NCI-H748 (cell line): ENCODE data around the gene LBX2.

ENCODE experiments used
- DNase-seq: peaks from one replicate; lab custom pipeline; 2025; ENCODE audit not compliant: unreplicated experiment; lab: John Stamatoyannopoulos, UW

The LBX2 gene

DNA sequence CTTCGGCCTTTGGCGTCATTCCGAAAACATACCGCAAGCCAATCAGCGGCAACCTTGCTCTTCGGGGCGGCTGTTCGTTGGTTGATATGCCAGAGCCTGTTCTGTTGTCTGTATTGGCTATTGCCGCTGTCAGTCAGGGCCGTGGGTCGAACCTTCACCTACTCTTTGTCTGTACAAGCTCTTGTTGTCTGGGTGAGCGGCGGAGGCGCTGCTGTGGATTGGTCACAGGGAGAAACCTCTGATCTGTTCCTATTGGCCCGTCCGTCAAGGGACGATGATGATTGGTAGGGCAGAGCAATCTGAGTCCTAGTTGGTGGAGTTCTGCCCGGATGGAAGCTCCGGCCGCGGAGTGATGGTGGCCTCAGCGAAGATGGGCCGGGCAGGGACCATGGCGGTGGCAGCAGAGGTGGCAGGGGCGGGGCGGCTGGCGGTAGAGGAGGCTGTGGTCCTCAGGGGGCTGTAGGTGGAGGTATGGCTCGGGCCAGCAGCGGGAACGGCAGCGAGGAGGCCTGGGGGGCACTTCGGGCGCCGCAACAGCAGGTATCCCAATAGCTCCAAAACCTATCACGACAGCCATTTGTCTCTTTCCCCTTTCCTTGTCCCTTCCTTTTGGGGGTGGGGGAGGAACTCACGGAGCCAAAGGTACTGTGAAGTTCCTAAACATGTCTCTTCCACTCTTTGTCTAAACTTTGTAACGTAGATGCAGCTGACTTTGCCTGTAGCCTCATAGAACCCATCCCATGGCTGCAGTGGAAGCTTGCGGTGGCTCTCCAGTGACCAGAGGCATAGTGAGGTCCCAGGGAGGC is 41.1 kb downstream of the LBX2 start, which contains the start of gene WBP1:
TSS of gene WBP1 (plus strand) at position 307 of the 806 bp plus-strand sequence. CDS start at position 472, 165 bp downstream.
- peak; percentile 99 for DNase-seq

DNA sequence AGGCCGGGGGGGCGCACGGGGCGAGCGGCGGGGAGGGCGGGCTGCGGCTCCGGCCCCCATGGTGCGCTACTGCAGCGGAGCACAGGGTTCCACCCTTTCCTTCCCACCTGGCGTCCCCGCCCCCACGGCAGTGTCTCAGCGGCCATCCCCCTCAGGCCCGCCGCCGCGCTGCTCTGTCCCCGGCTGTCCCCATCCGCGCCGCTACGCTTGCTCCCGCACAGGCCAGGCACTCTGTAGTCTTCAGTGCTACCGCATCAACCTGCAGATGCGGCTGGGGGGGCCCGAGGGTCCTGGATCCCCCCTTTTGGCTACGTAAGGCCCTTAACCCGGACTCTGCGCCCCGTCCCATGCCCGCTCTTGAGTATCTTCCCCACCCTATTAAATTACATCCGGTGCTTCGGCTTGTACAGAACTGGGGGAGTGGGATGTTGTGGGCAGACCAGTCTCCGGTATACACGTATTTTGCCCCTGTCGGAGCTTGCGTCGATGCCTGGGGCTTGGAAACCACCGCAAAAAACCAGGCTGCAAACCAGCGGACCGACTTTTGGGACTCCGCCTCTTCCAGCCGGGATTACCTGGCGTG is 41.8 kb downstream of the LBX2 start:
- peak; percentile 86 for DNase-seq

DNA sequence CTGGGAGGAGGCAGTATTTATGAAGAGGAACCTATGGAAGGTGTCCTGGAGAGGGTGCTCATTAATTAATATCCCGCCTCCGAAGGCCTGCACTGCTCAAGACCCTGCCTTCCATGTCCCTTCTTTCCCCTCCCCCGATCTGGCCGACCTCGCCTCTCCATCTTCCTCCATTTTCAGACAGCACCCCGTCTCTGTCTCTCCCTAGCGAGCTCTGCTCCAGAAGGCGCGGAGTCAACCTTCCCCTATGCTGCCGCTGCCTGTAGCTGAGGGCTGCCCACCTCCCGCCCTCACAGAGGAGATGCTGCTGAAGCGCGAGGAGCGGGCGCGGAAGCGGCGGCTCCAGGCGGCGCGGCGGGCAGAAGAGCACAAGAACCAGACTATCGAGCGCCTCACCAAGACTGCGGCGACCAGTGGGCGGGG is 42.3 kb downstream of the LBX2 start:
- no peak for DNase-seq

DNA sequence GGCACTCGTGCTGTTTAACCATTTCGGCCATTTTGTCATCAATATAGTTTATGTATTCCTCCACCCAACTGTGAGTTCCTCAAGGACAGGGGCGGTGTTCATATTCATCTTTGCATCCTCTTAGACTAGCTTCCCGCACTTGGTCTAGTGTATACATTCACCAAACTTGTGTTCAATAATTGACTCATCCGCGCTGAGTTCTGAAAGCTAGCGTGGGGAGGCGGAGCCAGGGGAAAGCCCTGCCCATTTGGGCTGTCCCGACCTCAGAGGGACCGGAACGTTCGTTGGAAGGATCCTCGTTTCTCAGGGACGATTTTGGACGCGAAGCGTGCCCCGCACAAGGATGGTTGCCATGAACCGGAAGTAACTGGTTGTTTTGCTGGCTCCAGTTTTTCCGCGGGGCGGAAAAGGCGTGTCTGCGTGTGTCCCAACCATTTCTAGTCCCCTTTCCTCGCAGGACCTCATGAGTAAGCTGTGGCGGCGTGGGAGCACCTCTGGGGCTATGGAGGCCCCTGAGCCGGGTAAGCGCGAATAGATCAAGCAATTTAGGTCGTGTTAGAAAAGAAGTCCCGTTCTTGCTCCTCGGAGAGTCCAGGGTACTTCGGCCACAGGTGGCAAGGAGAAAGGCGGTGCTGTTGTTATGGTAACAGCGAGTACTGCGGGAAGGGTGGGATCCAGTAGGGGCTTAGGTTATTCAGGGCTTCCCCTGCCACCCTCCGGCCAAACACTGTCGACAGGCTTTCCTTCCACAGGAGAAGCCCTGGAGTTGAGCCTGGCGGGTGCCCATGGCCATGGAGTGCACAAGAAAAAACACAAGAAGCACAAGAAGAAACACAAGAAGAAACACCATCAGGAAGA is 44.5 kb downstream of the LBX2 start, which contains the start of gene INO80B:
TSS of gene INO80B (plus strand) at position 434 of the 858 bp plus-strand sequence. CDS start at position 464, 30 bp downstream.
- peak; percentile 95 for DNase-seq

DNA sequence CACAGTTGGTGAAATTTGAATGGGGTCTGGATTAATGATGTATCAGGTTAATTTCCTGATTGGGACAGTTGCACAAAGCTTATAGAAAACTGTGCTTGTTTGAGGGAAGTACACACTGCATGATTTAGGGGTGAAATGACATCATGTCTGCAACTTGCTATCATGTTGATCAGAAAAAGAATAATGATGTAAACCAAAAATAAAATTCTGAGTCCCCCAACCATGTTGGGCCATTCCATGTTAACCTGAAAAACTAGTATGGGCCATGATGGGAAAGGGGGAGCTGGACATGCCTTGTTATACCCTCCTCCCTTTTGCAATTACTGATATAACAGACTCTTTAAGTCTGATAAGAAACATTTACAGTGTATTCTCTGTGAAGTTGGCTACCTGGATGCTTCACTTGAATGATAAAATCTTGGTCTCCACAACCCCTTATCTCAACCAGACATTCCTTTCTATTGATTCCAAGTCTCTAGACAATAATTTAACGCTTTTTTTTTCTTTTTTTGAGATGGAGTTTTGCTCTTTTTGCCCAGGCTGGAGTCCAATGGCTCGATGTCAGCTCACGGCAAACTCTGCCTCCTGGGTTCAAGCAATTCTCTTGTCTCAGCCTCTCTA is 48.7 kb downstream of the LBX2 start:
- DNase-seq: no peak

DNA sequence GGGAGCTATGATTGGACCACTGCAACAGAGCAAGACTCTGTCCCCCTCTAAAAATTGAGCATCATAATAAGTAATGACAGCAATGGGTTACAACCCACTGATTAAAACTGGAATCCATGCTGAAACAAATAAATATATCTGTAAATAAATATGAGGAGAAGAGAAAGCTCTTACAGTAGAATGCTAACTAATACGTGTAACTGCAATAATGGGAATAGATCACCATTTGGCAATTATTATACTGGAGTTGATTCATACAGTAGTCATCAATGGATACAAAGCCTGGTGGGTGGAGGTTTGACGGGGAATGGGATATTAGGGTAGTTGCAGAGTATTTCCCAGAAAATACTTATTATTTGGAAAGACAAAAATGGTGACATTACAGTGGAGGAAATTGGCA is 50.6 kb downstream of the LBX2 start:
- no peak for DNase-seq
